GM19043 (cell line): ENCODE results near the gene ST3GAL2.

Experiments used
- ATAC-seq: cut with Tn5 transposase; IDR thresholded peaks from one replicate; pipeline ENCODE4 v1.9.1; 2021; ENCODE audit warnings: low read depth; ENCODE audit not compliant: unreplicated experiment

ST3GAL2 gene

DNA sequence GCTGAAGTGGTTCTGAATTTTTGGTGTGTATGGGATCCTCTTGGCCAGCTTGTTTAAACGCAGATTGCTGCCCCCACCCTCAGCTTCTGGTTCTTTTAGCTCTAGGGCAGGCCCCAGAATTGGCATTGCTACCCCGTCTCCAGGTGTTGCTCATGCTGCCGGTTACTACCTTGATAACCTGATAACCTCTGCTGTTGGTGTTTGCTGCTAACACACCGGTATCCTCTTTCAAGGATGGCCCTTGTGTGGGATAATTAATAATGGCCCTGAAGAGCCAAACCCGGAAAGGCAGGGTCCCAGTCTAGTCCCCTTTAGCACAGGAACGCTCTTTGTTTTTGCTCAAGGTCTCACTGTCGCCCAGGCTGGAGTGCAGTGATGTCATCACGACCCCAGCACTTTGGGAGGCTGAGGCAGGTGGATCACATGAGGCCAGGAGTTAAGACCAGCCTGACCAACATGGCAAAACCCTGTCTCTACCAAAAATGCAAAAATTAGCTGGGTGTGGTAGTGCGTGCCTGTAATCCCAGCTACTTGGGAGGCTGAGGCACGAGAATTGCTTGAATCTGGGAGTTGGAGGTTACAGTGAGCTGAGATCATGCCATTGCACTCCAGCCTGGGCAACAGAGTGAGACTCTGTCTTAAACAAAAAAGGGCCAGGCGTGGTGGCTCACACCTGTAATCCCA is 1.3 kb upstream of the ST3GAL2 start:
- ATAC-seq = no peak

DNA sequence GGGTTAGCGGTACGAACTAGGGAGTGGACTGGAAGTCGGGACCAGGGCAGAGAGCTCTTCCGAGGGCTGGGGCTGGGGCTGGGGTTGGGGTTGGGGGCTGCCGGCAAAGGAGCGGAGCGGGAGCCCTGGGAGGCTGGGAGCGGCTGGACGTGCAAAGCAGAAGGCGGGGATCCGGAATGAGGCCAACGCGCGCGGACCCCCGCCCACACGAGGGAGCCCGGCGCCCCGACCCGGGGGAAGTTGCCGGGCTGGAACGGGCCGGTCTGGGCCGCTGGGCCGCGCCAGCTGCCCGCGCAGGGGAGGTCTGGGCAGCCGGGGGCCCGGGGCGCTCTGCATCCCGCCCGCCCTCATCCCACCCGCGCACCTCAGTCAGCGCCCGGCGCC is 323 bp downstream of the ST3GAL2 start:
- ATAC-seq = no peak

DNA sequence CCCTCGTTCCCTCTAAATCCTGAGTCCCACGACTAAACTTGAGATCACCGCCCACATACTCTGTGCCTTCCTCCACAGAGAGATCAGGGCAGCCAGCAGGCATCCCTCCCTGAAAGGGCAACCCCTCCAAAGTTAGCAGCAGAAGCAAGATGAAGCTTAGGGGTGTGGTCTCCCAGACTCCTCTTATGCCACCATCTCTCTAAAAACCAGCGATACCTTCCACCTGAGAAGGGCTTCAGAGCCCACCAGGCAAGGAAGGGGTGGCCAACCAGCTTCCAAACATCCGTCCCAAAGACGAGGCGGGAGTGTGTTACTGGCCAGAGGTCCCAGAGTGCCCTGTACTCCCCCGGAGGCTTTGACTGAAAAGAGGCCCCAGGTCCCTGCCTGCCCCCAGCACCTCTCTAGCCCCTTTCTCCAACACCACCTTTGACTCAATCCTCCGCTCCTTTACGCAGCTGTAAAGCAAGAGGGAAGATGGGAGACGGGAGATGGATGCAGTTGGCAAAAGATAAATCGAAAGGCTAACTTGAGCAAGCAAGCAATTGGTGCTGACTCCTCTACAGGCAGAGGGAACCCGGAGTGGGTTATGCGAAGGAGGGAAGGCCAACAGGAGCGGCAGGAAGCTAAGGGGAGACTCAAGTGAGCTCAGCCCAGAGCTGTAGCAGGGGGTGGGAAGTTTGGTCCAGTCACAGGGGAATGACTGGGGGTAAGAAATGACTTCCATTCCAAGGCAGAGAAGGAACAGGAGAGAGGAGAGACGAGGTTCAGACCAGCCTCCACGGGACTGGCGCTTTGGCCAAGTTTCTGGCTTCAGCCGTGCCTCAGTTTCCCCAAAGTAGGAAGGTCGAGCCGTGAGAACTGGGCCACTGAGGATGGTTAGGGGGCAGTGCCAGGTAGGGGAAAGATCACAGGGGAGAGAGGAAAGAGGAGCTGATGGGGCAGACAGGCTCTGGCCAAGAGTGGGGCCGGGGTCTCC is 1.0 kb downstream of the ST3GAL2 start:
- no peak for ATAC-seq

DNA sequence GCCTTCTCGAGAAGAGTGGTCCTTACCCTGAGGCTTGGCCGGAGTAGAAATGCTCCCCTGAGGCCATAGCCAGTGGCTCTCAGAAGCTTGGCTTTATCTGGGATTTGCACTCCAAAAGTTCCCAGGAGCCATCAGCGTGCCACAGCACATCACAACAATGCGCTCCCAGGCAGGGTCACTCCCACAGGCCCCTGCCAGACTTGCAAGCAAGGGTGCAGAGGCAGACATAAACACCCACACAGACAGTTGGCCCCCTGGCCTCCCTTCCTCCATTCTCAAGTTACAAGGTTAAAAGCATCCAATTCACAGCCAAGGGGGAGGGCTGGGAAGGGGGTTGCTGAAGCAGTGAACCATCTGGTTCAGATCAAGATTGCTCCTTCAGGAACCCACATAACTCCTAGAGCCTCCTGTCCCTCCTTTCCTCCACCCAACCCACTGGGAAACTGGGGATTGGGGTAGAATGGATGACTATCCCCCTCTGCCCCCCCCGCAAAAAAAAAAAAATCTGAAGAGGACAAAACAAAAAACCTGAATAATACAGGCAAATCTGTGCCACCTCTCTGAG is 1.8 kb downstream of the ST3GAL2 start:
- no peak for ATAC-seq

DNA sequence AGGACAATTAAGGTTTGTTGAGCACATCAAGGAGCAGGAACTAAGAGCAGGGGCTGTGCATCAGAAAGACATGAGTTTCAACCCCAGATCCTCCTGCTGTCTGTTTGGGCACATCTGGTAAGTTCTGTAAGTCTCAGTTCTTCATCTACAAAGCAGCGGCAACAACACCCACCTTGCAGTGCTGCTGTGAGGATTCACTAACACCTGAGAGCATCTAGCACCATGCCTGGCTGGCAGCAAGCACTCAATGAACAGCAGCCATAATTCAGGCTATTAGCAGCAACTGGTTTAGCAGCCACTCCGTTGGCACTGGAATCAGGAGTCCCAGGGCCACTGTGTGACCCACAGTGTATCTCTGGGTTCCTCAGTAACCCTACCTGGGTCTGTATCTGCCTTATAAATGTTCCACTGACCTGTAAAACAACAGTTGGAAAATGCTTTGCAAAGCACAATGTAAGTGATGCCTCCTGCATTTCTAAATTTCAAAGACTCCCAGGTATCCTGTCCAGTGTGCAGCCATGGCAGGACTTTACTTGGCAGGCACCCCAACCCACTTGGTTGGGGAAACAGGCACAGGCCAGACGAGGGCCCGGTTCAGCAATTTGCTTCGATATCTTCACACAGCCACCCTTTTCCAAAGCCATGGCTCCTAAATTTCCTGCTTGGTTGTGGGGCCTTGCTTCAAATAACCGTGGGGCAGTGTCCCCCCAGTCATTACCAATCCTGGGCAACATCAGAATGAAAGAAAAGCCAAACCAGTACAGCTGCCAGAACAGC is 4.2 kb downstream of the ST3GAL2 start:
- ATAC-seq = no peak

DNA sequence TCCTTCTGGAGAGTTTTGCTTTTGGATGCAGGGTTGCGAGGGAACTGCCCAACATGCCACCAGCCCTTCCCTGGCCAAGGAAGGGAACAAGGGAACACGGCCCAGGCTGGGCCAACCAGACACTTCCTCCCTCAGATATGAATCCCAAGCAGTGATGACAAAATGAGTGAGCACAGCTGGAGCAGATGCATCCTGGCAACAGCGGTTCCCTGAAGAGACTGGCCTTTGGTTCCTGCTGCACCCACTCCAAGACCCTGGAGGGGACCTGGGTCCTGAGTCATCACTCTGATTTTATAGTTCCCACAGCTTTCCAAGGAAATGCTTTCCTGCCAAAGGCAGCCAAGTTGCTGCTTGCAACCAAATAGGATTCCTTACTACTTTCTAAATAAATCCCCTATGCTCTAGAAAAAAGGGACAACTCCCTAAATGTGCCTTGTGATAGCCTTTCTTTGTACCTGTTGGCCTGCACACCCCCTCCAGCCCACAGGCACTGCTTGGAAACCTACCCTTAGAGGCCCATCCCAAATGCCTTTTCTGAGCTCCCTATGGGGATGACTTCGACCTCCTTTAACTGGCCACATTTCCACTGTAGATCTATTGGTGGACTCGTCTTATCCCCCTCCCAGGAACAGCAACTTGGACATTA is 5.3 kb downstream of the ST3GAL2 start:
- no peak for ATAC-seq

DNA sequence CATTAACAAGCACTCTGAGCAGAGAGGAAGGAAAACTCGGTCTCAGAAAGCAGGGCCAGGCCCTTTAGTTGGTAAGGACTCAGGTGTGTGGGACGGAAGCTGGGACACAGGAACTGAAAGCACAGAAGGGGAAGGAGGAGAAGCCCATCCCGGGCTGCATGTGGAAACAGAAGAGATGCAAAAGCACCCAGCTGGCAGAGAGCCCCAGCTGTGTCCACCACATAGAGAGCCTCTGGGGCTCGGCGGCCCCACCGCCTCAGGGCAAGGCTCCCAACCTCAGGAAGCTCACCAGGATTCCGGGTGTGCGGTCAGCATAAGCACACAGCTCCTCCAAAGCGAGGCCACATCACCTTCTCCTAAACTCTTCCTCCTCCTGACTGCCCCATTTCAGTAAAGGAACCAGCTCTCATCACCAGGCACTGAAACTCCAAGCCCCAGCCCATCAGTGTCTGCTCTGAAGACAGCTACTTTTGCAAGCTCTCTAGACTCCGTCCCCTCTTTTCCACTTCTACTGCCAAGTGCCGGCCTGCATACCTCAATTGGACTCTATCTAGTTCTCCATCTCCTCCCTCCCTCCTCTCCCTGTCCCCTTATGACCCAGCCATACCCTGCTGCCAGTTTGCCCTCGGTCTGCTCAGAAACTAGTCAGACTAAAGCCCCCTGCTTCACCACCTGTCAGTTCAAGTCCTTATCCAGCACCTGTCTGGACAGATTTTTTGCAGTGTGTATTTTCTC is 6.0 kb downstream of the ST3GAL2 start:
- ATAC-seq = peak; percentile 23

DNA sequence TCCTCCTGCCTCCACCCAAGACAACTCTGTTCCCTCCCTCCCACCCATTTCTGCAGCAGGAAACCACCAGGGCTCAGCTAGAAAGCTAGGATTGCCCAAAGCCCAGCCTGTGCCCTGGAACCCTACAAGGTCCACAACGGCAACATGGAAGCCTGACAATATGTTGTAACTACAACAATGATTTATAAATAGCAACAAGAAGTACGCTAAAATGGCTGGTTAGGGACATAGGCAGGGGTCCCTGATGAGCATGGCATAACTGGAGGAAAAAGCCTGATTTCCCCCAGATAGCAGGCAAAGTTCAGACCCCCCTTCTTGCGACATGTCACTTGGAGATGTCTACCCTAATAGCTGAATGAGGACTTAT is 6.6 kb downstream of the ST3GAL2 start:
- no peak for ATAC-seq

DNA sequence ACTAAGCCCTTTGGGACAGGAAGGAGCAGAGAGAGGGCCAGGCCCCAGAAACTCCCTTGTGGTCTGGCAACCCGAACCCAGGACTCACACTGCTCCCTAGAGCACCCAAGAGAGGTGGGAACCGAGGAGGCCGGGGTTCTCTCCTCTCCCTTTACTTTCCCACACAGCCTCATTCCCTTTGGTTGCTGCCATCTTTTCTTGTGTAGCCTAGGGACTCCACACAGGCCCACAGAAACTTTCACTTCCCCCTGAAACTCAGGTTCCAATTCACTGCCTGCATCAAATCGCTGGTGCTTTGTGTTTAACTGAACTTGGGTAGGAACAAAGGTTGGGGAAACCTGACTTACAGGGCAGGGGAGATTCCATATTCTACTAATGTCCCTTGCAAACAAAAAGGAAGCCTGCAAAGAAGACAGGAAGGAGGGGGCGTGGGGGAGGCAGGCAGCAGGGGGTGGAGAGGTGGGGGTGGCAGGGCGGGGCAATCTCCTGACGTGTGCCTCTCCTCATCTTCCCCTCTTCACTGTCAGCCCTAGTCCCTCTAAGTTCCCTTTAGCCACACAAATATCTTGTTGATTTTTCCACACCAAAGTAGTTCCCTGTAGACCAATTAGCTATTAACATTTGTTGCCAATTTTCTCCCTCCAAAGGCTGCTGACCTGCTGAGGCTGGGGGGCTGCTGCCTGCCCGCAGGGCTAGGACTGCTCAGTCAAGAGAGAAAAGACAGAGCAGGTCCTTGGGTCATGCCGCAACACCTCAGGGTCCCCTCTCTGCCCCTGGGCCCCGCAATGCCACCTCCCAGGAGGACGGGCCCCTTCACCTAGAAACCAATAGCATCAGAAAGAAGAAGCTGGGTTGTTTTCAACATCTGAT is 8.0 kb downstream of the ST3GAL2 start:
- ATAC-seq = peak; percentile 40

DNA sequence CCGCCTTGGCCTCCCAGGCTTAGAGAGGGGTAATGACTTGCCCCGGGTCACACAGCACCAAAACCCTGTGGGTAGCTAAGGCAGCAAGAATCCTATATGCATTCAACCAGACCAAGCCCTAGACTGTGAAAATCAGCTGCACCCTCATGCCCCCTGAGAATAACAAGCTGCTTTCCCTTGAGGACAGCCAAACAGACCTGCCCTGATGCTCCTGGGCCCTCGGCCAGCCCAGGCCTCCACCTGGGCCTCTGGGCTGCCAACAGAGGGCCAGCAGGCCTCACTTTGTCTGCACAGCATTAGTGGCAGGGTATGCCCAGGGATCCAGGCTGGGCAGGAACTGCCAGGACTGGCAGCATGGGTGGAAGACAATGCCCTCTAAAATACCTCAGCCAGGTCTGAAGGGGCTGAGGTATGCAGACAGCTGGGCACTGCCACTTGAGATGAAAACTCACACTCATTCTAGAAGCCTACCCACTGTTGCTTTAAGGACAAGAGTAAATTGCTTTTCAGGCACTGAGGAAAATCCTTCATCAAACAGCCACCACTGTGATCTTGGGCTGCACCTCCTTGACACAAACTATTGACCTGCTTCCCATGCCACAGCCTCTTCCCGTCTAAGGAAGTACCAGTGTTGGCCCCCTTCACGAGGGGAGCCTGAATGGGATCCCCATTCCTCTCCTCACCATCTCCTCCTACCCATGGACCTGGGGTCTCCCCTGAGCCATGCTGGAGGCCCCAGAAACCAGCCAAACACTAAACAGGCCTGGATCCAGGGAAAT is 8.8 kb downstream of the ST3GAL2 start:
- ATAC-seq = no peak

DNA sequence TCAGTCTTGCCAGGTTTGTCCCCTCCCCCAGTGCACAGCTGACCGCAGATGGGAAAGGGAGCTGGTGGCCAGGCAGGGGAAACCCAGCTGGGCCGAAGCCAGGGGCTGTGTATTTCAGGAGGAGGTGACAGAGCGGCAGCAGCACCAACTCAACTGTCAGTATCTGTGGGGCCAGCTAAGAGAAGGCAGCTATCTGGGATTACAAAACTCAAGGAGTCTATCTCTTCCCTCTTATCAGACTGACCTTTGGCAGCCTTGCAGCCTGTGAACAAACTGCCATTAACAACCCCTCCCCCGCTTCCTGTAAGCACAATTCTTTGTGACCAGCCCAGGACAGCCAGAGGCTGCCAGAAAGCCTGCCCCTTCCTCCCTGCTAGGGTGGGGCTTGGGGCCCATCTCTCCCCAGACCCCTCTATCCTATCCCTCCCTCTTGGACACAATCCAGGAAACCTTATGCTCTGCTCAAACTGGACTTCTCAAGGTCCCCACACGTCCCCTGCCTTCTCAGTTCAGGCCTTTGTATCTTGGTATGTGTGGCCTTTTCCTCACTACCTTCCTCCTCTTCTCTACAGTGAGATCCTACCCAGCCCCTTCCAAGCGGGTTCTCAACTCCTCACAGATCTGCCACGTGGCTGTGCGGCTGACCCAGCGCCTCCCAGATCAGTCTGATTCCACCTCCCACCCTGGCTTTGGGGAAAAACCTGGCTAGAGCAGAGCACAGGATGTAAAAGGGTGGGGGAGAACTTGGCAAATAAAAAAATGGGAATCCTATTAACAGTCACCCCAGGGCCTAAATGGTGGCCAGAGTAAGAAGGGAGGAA is 10.5 kb downstream of the ST3GAL2 start:
- ATAC-seq = no peak

DNA sequence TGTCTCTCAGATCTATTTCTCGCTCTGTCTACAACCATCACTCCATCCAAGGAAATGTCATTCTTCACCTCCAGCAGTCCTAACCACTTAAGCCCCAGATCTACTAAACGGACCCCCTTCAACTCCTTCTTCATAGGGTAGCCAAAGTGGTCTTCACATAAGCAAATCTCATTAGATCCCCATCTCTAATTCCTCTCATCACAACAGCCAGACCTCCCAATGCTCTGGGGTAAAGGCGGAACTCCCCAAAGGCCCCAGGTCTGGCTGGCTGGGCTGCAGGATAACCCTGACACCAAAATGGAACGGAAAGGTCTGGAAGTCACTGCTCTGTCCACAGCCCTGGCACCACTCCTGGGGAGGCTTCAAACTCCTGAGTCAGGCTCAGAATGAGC is 11.1 kb downstream of the ST3GAL2 start:
- ATAC-seq = no peak

DNA sequence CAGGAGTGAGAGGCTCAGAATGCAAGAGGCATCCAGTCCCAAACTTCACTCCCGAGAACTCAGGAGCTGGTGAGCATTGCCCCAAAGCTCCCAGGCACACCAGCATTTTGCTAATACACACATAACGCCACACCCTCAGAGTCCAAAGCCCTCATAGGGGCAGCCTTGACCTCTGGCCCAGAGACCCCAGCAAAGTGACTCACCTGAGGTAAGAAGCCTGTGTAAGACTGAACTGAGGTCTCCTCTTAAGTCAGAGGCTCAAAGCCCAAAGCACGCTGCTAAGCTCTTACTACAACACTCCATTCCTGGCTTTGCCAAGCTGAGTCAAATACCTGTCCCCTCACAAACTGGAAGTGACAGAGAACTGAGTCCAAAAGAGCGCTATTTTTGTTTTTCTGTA is 16.4 kb downstream of the ST3GAL2 start:
- ATAC-seq = no peak

DNA sequence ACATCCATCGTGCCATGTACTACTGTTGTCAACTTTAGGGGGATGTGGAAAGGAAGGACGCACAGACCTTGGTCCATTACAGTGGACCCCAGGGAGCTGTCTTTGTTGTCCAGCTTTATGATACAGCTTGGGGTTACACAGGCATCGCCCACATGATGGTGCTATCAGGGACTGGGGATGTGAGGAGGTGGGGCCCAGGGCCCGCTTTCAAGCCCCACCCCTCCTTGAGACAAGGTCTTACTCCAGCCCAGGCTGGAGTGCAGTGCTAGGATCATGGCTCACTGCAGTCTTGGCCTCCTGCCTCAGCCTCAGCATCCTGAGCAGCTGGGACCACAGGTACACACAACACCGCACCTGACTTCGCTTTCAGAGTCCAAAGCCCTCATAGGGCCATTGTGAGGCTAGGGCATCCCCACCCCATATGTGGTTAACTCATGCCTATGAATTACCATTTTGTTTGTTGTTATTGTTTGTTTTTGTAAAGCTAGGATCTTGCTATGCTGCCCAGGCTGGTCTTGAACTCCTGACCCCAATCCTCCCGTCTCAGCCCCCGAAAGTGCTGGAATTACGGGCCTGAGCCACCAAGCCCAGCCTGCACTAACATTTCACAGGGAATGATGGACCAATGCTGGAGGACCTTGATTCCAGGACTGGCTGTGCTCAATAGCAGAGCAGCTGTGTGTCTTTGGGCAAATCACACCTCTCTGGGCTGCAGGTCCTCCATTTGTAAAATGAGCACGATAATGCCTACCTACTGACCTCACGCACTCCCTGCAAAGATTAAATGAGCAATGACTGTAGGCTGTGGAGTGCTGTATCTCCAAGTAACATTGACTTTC is 17.2 kb downstream of the ST3GAL2 start:
- ATAC-seq = no peak

DNA sequence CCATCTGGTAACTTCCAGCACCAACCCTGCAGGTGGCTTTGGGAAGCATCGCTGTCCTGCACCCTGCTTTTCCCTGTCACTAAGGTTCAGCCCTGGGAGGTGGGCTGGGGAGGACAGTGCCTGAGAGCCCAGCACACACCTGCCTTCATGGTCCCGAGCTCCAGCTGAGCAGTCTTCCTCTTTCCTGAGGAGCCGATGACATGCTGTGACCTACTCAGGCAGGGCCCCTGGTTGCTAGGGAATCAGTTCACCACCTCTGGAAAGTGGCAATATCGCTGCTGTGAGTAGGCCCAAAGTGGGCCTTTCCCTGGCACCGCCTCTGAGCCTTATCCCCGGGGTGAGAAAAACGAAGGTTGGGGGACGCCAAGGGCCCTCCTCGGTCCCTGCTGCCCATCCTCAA is 17.9 kb downstream of the ST3GAL2 start:
- ATAC-seq = no peak
